ENCODE results near the gene ADORA3.
"Not testable (repeated sequence)": the region's sequence is repeated elsewhere in the genome, so short reads cannot be mapped to it uniquely, and the experiment has no call there.

The ADORA3 gene

GRCh38 chr1:111503585-111504060 lies at the start of gene ADORA3, which contains the start of gene TMIGD3:
ADORA3 (minus strand) TSS chr1:111503633; CDS start chr1:111503354, 279 bp downstream.
TMIGD3 (minus strand) TSS chr1:111503633; CDS start chr1:111503354, 279 bp downstream.
- no peak for DNase-seq (ENCODE audit: low read depth in 2 of 2)

- no peak for DNase-seq (ENCODE audit: low read depth in 2 of 2)
These were observed 49.8 kb upstream of the ADORA3 start for GRCh38 chr1:111553196-111553595.

- no peak for DNase-seq (ENCODE audit: low read depth in 2 of 2)
These were observed 49.2 kb upstream of the ADORA3 start for GRCh38 chr1:111552587-111552986.

- no peak for DNase-seq (ENCODE audit: low read depth in 2 of 2)
These were observed 48.4 kb upstream of the ADORA3 start for GRCh38 chr1:111551623-111552411.

GRCh38 chr1:111547786-111548185 lies 44.4 kb upstream of the ADORA3 start:
- not testable (repeated sequence) for DNase-seq (ENCODE audit: low read depth in 2 of 2)

GRCh38 chr1:111542187-111542586 lies 38.8 kb upstream of the ADORA3 start:
- no peak for DNase-seq (ENCODE audit: low read depth in 2 of 2)

- no peak for DNase-seq (ENCODE audit: low read depth in 2 of 2)
These were observed 38.3 kb upstream of the ADORA3 start for GRCh38 chr1:111541721-111542120.

- DNase-seq (ENCODE audit: low read depth in 2 of 2), result no peak
These were observed 37.5 kb upstream of the ADORA3 start for GRCh38 chr1:111540928-111541327.

- DNase-seq (ENCODE audit: low read depth in 2 of 2), result no peak
These were observed 35.1 kb upstream of the ADORA3 start for GRCh38 chr1:111538343-111539025.

- no peak for DNase-seq (ENCODE audit: low read depth in 2 of 2)
These were observed 32.1 kb upstream of the ADORA3 start for GRCh38 chr1:111535256-111536191.

GRCh38 chr1:111520053-111520452 lies 16.6 kb upstream of the ADORA3 start:
- DNase-seq (ENCODE audit: low read depth in 2 of 2), result no peak

- DNase-seq (ENCODE audit: low read depth in 2 of 2), result no peak
These were observed 14.2 kb upstream of the ADORA3 start for GRCh38 chr1:111517469-111518225.

GRCh38 chr1:111516005-111516535 lies 12.6 kb upstream of the ADORA3 start:
- DNase-seq (ENCODE audit: low read depth in 2 of 2), result no peak

- DNase-seq (ENCODE audit: low read depth in 2 of 2), result peak in 1 of 2 experiments; percentile 40
These were observed 12.0 kb upstream of the ADORA3 start for GRCh38 chr1:111515291-111516004.

GRCh38 chr1:111513410-111514020 lies 10.1 kb upstream of the ADORA3 start:
- DNase-seq (ENCODE audit: low read depth in 2 of 2), result no peak

GRCh38 chr1:111512931-111513330 lies 9.5 kb upstream of the ADORA3 start:
- no peak for DNase-seq (ENCODE audit: low read depth in 2 of 2)

- no peak for DNase-seq (ENCODE audit: low read depth in 2 of 2)
These were observed 8.9 kb upstream of the ADORA3 start for GRCh38 chr1:111512132-111512889.

- DNase-seq (ENCODE audit: low read depth in 2 of 2), result no peak
These were observed 7.9 kb upstream of the ADORA3 start for GRCh38 chr1:111511370-111511769.

GRCh38 chr1:111509997-111510375 lies 6.6 kb upstream of the ADORA3 start:
- DNase-seq (ENCODE audit: low read depth in 2 of 2), result no peak
